Chondrocyte (in vitro differentiated cells): ENCODE results near the gene NPIPB6. TPM values are rescaled to one million over a fixed set of nuclear protein-coding genes. Genes with fewer than 3 reads are reported as not detected.
A peak's percentile ranks its signal among the peaks of the same experiment; 100 is the strongest.

Experiments used
- DNase-seq: peaks from one replicate; pipeline ENCODE4 v3.0.0; 2021; ENCODE audit warnings: mixed read lengths, low spot score
- H3K27ac Mint-ChIP-seq: one replicate; pipeline ENCODE4 v1.8.0; 2021; ENCODE audit warnings: mild to moderate bottlenecking, moderate library complexity, mixed read lengths; ENCODE audit not compliant: unreplicated experiment
- H3K27me3 Mint-ChIP-seq: 2 replicates; pipeline ENCODE4 v1.8.0; 2021; ENCODE audit warnings: low read depth, mixed read lengths
- H3K36me3 Mint-ChIP-seq: 2 replicates; pipeline ENCODE4 v1.8.0; 2021; ENCODE audit warnings: low read depth, mixed read lengths
- H3K4me1 Mint-ChIP-seq: 2 replicates; pipeline ENCODE4 v1.8.0; 2021; ENCODE audit warnings: low read depth, mild to moderate bottlenecking, mixed read lengths
- H3K4me3 Mint-ChIP-seq: one replicate; pipeline ENCODE4 v1.8.0; 2021; ENCODE audit warnings: mild to moderate bottlenecking, moderate library complexity, mixed read lengths; ENCODE audit not compliant: unreplicated experiment
- H3K9me3 Mint-ChIP-seq: 2 replicates; pipeline ENCODE4 v1.8.0; 2021; ENCODE audit warnings: low read depth, mixed read lengths
- CTCF ChIP-seq: fragments of 200-600 bp; sonication (generic); IDR thresholded peaks from 2 replicates; pipeline ENCODE4 v1.5.0; 2021; ENCODE audit warnings: antibody characterized with exemption, mild to moderate bottlenecking, moderate library complexity
- total RNA-seq: library from RNA; stranded (reverse); gene quantifications from 3 replicates; pipeline ENCODE4 v1.2.1, GENCODE V29; 2021

Gene NPIPB6
- total RNA-seq, 1 donor from 2014 or later: 3.4 TPM

DNA sequence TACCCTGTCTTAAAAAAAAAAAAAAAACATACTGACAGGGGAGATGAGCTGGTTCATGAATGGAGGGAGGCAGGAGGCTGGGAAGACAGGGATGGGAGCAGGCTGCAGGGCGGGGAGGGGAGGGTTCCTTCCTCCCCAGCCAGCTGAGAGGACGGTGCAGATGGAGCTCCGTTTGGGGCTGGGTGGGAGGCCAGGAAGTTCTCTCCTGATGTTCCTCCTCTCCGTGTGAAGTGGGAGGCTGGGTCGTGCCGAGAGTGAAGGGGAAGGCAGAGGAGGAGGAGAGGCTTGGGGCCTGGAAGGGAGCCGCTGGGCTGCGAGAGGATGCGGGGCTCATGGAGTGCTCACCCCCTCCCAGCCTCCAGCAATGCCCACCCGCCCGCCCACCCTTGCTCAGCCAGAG is 49.7 kb downstream of the NPIPB6 start:
- H3K36me3 Mint-ChIP-seq: peaks cover 2% of the 10 kb centered on the region
- no peaks in the 10 kb centered on the region for H3K9me3 Mint-ChIP-seq
- DNase-seq: peak; percentile 54
- no peak for TF ChIP-seq CTCF
- no peak overlapping the region for H3K4me3 Mint-ChIP-seq
- peaks cover 3% of the 10 kb centered on the region for H3K4me1 Mint-ChIP-seq
- peaks cover 5% of the 10 kb centered on the region for H3K27me3 Mint-ChIP-seq
- no peak overlapping the region for H3K27ac Mint-ChIP-seq

GRCh38 chr16:28312327-28312726 is 51.0 kb downstream of the NPIPB6 start:
- DNase-seq: peak; percentile 56
- H3K36me3 Mint-ChIP-seq: peaks cover 2% of the 10 kb centered on the region
- no peaks in the 10 kb centered on the region for H3K9me3 Mint-ChIP-seq
- no peak for TF ChIP-seq CTCF
- H3K27ac Mint-ChIP-seq: no peak overlapping the region
- H3K4me1 Mint-ChIP-seq: peaks cover 3% of the 10 kb centered on the region
- H3K27me3 Mint-ChIP-seq: peaks cover 5% of the 10 kb centered on the region
- no peak overlapping the region for H3K4me3 Mint-ChIP-seq

DNA sequence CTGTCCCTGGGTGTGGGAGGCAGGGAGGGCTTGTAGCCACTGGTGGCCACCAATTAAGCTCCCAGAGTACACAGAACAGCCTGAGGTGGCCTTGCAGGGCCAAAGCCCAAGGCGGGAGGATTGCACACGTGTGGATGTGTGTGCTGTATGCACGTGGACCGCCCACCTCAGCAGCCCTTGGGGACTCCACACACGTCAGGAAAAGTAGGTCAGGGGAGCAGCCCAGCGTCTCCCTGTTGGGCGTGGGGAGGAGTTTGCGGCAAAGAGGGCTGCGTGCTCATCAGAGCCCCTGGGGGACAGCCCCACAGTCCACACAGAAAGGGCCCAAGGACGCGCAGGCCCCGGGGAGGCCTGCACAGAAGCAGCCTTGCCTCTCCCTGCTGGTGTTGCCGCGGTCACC is 51.4 kb downstream of the NPIPB6 start:
- no peak for DNase-seq

GRCh38 chr16:28311413-28311812 is 51.9 kb downstream of the NPIPB6 start:
- no peak overlapping the region for H3K27ac Mint-ChIP-seq
- no peak overlapping the region for H3K4me3 Mint-ChIP-seq
- H3K9me3 Mint-ChIP-seq: no peaks in the 10 kb centered on the region
- H3K27me3 Mint-ChIP-seq: peaks cover 5% of the 10 kb centered on the region
- H3K4me1 Mint-ChIP-seq: no peaks in the 10 kb centered on the region
- peaks cover 2% of the 10 kb centered on the region for H3K36me3 Mint-ChIP-seq
- no peak for TF ChIP-seq CTCF
- DNase-seq: no peak

More for the DNA sequence above, 51.4 kb downstream of the NPIPB6 start:
- Mint-ChIP-seq H3K27ac (no peak overlapping the region), H3K27me3 (peaks cover 5% of the 10 kb centered on the region), H3K4me1 (peaks cover 1% of the 10 kb centered on the region), H3K36me3 (peaks cover 2% of the 10 kb centered on the region), H3K9me3 (no peaks in the 10 kb centered on the region), H3K4me3 (no peak overlapping the region)
- no peak for TF ChIP-seq CTCF

- Mint-ChIP-seq H3K9me3 (no peaks in the 10 kb centered on the region), H3K4me1 (no peaks in the 10 kb centered on the region), H3K36me3 (peaks cover 2% of the 10 kb centered on the region), H3K4me3 (no peak overlapping the region), H3K27me3 (peaks cover 10% of the 10 kb centered on the region), H3K27ac (no peak overlapping the region)
- DNase-seq: no peak
- TF ChIP-seq CTCF: no peak
Observed at GRCh38 chr16:28310796-28311195, 52.5 kb downstream of the NPIPB6 start.
